Smooth muscle cell (in vitro differentiated cells): ENCODE measurements around the gene DGLUCY. TPM values are rescaled to one million over a fixed set of nuclear protein-coding genes. Genes with fewer than 3 reads are reported as not detected.

Source experiments
- DNase-seq: peaks from one replicate; lab custom pipeline; 2025; ENCODE audit not compliant: unreplicated experiment; lab: John Stamatoyannopoulos, UW
- H2AFZ ChIP-seq: fragments of 200-600 bp; sonication (generic); 2 replicates; pipeline ENCODE4 v1.6.0; 2016; ENCODE audit warnings: antibody characterized with exemption, low read depth, mild to moderate bottlenecking
- H3F3A ChIP-seq: fragments of 200-600 bp; sonication (generic); 2 replicates; pipeline ENCODE4 v1.6.0; 2017; ENCODE audit warnings: antibody characterized with exemption, low read depth
- H3K27ac ChIP-seq: fragments of 200-600 bp; sonication (generic); 2 replicates; pipeline ENCODE4 v1.5.1; 2016; ENCODE audit warnings: low read depth, mild to moderate bottlenecking
- H3K27me3 ChIP-seq: fragments of 200-600 bp; sonication (generic); 2 replicates; pipeline ENCODE4 v1.6.1; 2016; ENCODE audit warnings: low read depth, mild to moderate bottlenecking
- H3K36me3 ChIP-seq: fragments of 200-600 bp; sonication (generic); 2 replicates; pipeline ENCODE4 v1.5.1; 2016; ENCODE audit warnings: low read depth
- H3K4me1 ChIP-seq: fragments of 200-600 bp; sonication (generic); 2 replicates; pipeline ENCODE4 v1.5.1; 2016; ENCODE audit warnings: low read depth
- H3K4me2 ChIP-seq: fragments of 200-600 bp; sonication (generic); 2 replicates; pipeline ENCODE4 v1.6.0; 2016; ENCODE audit warnings: mild to moderate bottlenecking
- H3K4me3 ChIP-seq: fragments of 200-600 bp; sonication (generic); 2 replicates; pipeline ENCODE4 v1.5.1; 2016; ENCODE audit warnings: mild to moderate bottlenecking
- H3K79me2 ChIP-seq: fragments of 200-600 bp; sonication (generic); 2 replicates; pipeline ENCODE4 v1.6.0; 2016; ENCODE audit warnings: low read depth, mild to moderate bottlenecking
- H3K9ac ChIP-seq: fragments of 200-600 bp; sonication (generic); 2 replicates; pipeline ENCODE4 v1.6.0; 2016; ENCODE audit warnings: low read depth
- H3K9me3 ChIP-seq: fragments of 200-600 bp; sonication (generic); replicated peaks from 2 replicates; pipeline ENCODE4 v1.5.1; 2016; ENCODE audit warnings: low read depth
- H4K20me1 ChIP-seq: fragments of 200-600 bp; sonication (generic); 2 replicates; pipeline ENCODE4 v1.6.0; 2016; ENCODE audit warnings: low read depth
- CTCF ChIP-seq: fragments of 200-600 bp; sonication (generic); IDR thresholded peaks from 2 replicates; pipeline ENCODE4 v1.5.1; 2017; ENCODE audit warnings: borderline replicate concordance, mild to moderate bottlenecking, antibody characterized with exemption; ENCODE audit not compliant: insufficient read depth, poor library complexity, severe bottlenecking
- WGBS: methylation state at CpG from one replicate; pipeline ENCODE4 v1.1.7; 2016; ENCODE audit warnings: low lambda C conversion rate; 5-methylcytosine and 5-hydroxymethylcytosine counted together
- polyA plus RNA-seq: library from polyadenylated mRNA; unstranded; fragments of >200 nt; fragmentation: Nextera tagmentation; extraction: Ambion mirVana; gene quantifications from 2 replicates; pipeline ENCODE4 v1.2.1, GENCODE V29; 2016
- total RNA-seq: library from RNA; depleted of rRNA; stranded (reverse); fragments of >200 nt; gene quantifications from 2 replicates; pipeline ENCODE4 v1.2.3, GENCODE V29; 2014

DGLUCY gene
- total and polyA plus RNA-seq, 2 experiments from 2014 or later = 9.7 to 11.3 TPM

GRCh38 chr14:91184559-91184958 lies 70.7 kb downstream of the DGLUCY start:
- no peak overlapping the region for H2AFZ ChIP-seq
- no peaks in the 10 kb centered on the region for H3K4me1 ChIP-seq
- H4K20me1 ChIP-seq = no peaks in the 10 kb centered on the region
- no peak overlapping the region for H3K4me3 ChIP-seq
- no peak for DNase-seq
- H3F3A ChIP-seq = no peaks in the 10 kb centered on the region
- no peaks in the 10 kb centered on the region for H3K36me3 ChIP-seq
- H3K9ac ChIP-seq = no peak overlapping the region
- no peaks in the 10 kb centered on the region for H3K79me2 ChIP-seq
- H3K27ac ChIP-seq = no peak overlapping the region
- no peaks in the 10 kb centered on the region for H3K9me3 ChIP-seq
- H3K4me2 ChIP-seq = no peak overlapping the region
- no peaks in the 10 kb centered on the region for H3K27me3 ChIP-seq
- TF ChIP-seq CTCF = no peak

- no peak overlapping the region for H3K27ac ChIP-seq
- 93% methylated on average over 1 of the region's 1 CpG for WGBS
- no peak for TF ChIP-seq CTCF
- no peak overlapping the region for H3K9ac ChIP-seq
- H3K36me3 ChIP-seq = no peaks in the 10 kb centered on the region
- H2AFZ ChIP-seq = no peak overlapping the region
- H3K4me3 ChIP-seq = no peak overlapping the region
- no peak for DNase-seq
- H4K20me1 ChIP-seq = no peaks in the 10 kb centered on the region
- H3K4me2 ChIP-seq = no peak overlapping the region
- H3K27me3 ChIP-seq = no peaks in the 10 kb centered on the region
- H3K9me3 ChIP-seq = no peaks in the 10 kb centered on the region
- no peaks in the 10 kb centered on the region for H3F3A ChIP-seq
- no peaks in the 10 kb centered on the region for H3K79me2 ChIP-seq
- H3K4me1 ChIP-seq = no peaks in the 10 kb centered on the region
These were observed 71.8 kb downstream of the DGLUCY start for GRCh38 chr14:91185721-91186120.

GRCh38 chr14:91186515-91187066 lies 72.7 kb downstream of the DGLUCY start:
- H3K27ac ChIP-seq = no peak overlapping the region
- no peak overlapping the region for H3K9ac ChIP-seq
- TF ChIP-seq CTCF = no peak
- no peaks in the 10 kb centered on the region for H3K4me1 ChIP-seq
- no peak for DNase-seq
- no peaks in the 10 kb centered on the region for H3K27me3 ChIP-seq
- no peaks in the 10 kb centered on the region for H3F3A ChIP-seq
- no peaks in the 10 kb centered on the region for H3K36me3 ChIP-seq
- 90% methylated on average over 4 of the region's 4 CpGs for WGBS
- no peak overlapping the region for H3K4me2 ChIP-seq
- no peaks in the 10 kb centered on the region for H3K79me2 ChIP-seq
- no peaks in the 10 kb centered on the region for H4K20me1 ChIP-seq
- H3K4me3 ChIP-seq = no peak overlapping the region
- H2AFZ ChIP-seq = no peak overlapping the region
- H3K9me3 ChIP-seq = no peaks in the 10 kb centered on the region

- WGBS = 94% methylated on average over 13 of the region's 13 CpGs
- Histone ChIP-seq H3K4me3 (no peak overlapping the region), H4K20me1 (no peaks in the 10 kb centered on the region), H3K4me1 (no peaks in the 10 kb centered on the region), H3K27ac (no peak overlapping the region), H2AFZ (no peak overlapping the region), H3K27me3 (no peaks in the 10 kb centered on the region), H3K36me3 (no peaks in the 10 kb centered on the region), H3K9ac (no peak overlapping the region), H3K4me2 (no peak overlapping the region), H3K79me2 (no peaks in the 10 kb centered on the region), H3F3A (no peaks in the 10 kb centered on the region), H3K9me3 (no peaks in the 10 kb centered on the region)
- TF ChIP-seq CTCF = no peak
- no peak for DNase-seq
These were observed 73.4 kb downstream of the DGLUCY start for GRCh38 chr14:91187271-91187670.
